HepG2 (cell line): Measurements from ENCODE around the gene ZNF341. TPM values are rescaled to one million over a fixed set of nuclear protein-coding genes. Genes with fewer than 3 reads are reported as not detected.

ENCODE experiments used
- ATAC-seq: fragments of 200-7000 bp; cut with Tn5 transposase; 3 replicates; pipeline ENCODE4 v1.9.1; 2020; ENCODE audit warnings: mild to moderate bottlenecking, moderate library complexity
- BruUV-seq: library from RNA; stranded (reverse); fragments of 400-500 nt; replicated peaks from 2 replicates; lab custom pipeline; 2021; lab: Mats Ljungman, UMichigan
- CTCF ChIA-PET: fragments of 300-600 bp; formaldehyde crosslinking; extraction: SDS; loops from one replicate; lab custom pipeline; 2021; ENCODE audit warnings: low total read pairs, inconsistent platforms, low intra/inter-chr PET ratio; lab: Yijun Ruan, JAX
- POLR2A ChIA-PET: fragments of 350-600 bp; sonication (Branson Sonifier 250); formaldehyde crosslinking; loops from one replicate; lab custom pipeline; 2020; ENCODE audit warnings: antibody characterized with exemption, inconsistent platforms; lab: Yijun Ruan, JAX
- DNase-seq: peaks from one replicate; pipeline ENCODE4 v3.0.0-alpha.2; 2015; ENCODE audit warnings: low spot score
- FAIRE-seq: peaks from 3 replicates; lab custom pipeline; 2011; peaks lifted over from hg19 to GRCh38; lab: Jason Lieb, UNC
- H2AFZ ChIP-seq: one replicate; pipeline ENCODE4 v1.6.1; 2011; ENCODE audit warnings: low read length, inconsistent platforms
- H3K27ac ChIP-seq: fragments of 300-600 bp; 3 replicates; pipeline ENCODE4 v1.8.0; 2011; ENCODE audit warnings: mixed run types, mild to moderate bottlenecking, mixed read lengths, low read length, inconsistent platforms; ENCODE audit not compliant: insufficient read depth; ENCODE audit errors: extremely low read length
- H3K27me3 ChIP-seq, 2 experiments: fragments of 200-600 bp in 1 of 2; 2 replicates in 1 of 2; 3 replicates in 1 of 2; pipeline versions ENCODE4 v1.6.0 to v1.8.0; 2011; ENCODE audit warnings: low read length in 2 of 2, mild to moderate bottlenecking in 2 of 2, moderate library complexity in 2 of 2, inconsistent platforms in 1 of 2; ENCODE audit not compliant: insufficient read depth in 2 of 2, control insufficient read depth in 1 of 2
- H3K36me3 ChIP-seq, 2 experiments: fragments of 200-600 bp in 1 of 2; replicated peaks in 1 of 2; 2 replicates in 1 of 2; 3 replicates in 1 of 2; pipeline versions ENCODE4 v1.5.1 to v1.8.0; 2011; ENCODE audit warnings: low read length in 2 of 2, inconsistent platforms in 1 of 2; ENCODE audit not compliant: insufficient read depth in 2 of 2, control insufficient read depth in 1 of 2
- H3K4me1 ChIP-seq: 2 replicates; pipeline ENCODE4 v1.5.1; 2012; ENCODE audit warnings: low read length, inconsistent platforms; ENCODE audit not compliant: insufficient read depth
- H3K4me2 ChIP-seq: 2 replicates; pipeline ENCODE4 v1.6.0; 2011; ENCODE audit warnings: low read depth, low read length, inconsistent platforms
- H3K4me3 ChIP-seq, 3 experiments: fragments of 200-600 bp in 1 of 3; sonication (generic), shearing (Covaris generic) in 1 of 3; replicated peaks in 1 of 3; 2 replicates each; pipeline ENCODE4 v1.5.1; 2011 to 2016; ENCODE audit warnings: low read length in 3 of 3, inconsistent platforms in 2 of 3, low read depth in 2 of 3, mild to moderate bottlenecking in 2 of 3, control low read depth in 1 of 3, mixed read lengths in 1 of 3; ENCODE audit not compliant: insufficient read depth in 1 of 3
- H3K79me2 ChIP-seq: one replicate; pipeline ENCODE4 v1.6.1; 2011; ENCODE audit warnings: low read length, inconsistent platforms; ENCODE audit not compliant: insufficient read depth
- H3K9ac ChIP-seq: 2 replicates; pipeline ENCODE4 v1.6.0; 2011; ENCODE audit warnings: mild to moderate bottlenecking, low read depth, low read length, inconsistent platforms; ENCODE audit not compliant: insufficient read depth
- H3K9me3 ChIP-seq: 2 replicates; pipeline ENCODE4 v1.5.1; 2012; ENCODE audit warnings: mild to moderate bottlenecking, low read length
- H4K20me1 ChIP-seq: 2 replicates; pipeline ENCODE4 v1.6.0; 2011; ENCODE audit warnings: inconsistent platforms, mild to moderate bottlenecking, low read length, moderate library complexity; ENCODE audit not compliant: insufficient read depth
- BORCS8-MEF2B ChIP-seq: sonication (generic); formaldehyde crosslinking; IDR thresholded peaks from 2 replicates; pipeline ENCODE4 v1.8.0; 2022; ENCODE audit warnings: mild to moderate bottlenecking, missing genetic modification reagents
- ELF4 ChIP-seq: sonication (generic); formaldehyde crosslinking; IDR thresholded peaks from 2 replicates; pipeline ENCODE4 v1.5.0; 2020; ENCODE audit warnings: missing genetic modification reagents, mild to moderate bottlenecking, moderate library complexity, borderline replicate concordance
- GABPB1 ChIP-seq: IDR thresholded peaks from 2 replicates; pipeline ENCODE4 v1.6.1; 2016; ENCODE audit warnings: mild to moderate bottlenecking, missing genetic modification reagents, moderate library complexity, missing compliant biosample characterization
- GPN1 ChIP-seq: sonication (generic); formaldehyde crosslinking; IDR thresholded peaks from 2 replicates; pipeline ENCODE4 v1.5.1; 2020; ENCODE audit warnings: missing genetic modification reagents, borderline replicate concordance
- NFKB2 ChIP-seq: sonication (generic); formaldehyde crosslinking; IDR thresholded peaks from 2 replicates; pipeline ENCODE4 v1.4.0; 2020; ENCODE audit warnings: missing genetic modification reagents, borderline replicate concordance
- PRDM15 ChIP-seq: sonication (generic); formaldehyde crosslinking; IDR thresholded peaks from 2 replicates; pipeline ENCODE4 v1.4.0; 2020; ENCODE audit warnings: missing genetic modification reagents
- SKI ChIP-seq: fragments of 450-650 bp; IDR thresholded peaks from one replicate; pipeline ENCODE4 v1.6.1; 2018; ENCODE audit warnings: mild to moderate bottlenecking; ENCODE audit not compliant: partially characterized antibody
- SOX6 ChIP-seq, 2 experiments: fragments of 450-650 bp in 1 of 2; sonication (generic) in 1 of 2; formaldehyde crosslinking in 1 of 2; IDR thresholded peaks; 2 replicates each; pipeline versions ENCODE4 v1.4.0 to v1.6.1; 2017 to 2020; ENCODE audit warnings: antibody characterized with exemption in 1 of 2, mild to moderate bottlenecking in 1 of 2, missing genetic modification reagents in 1 of 2
- TBX2 ChIP-seq: sonication (generic); formaldehyde crosslinking; IDR thresholded peaks from 2 replicates; pipeline ENCODE4 v1.5.0; 2020; ENCODE audit warnings: missing genetic modification reagents, mild to moderate bottlenecking, borderline replicate concordance
- ZNF276 ChIP-seq: sonication (generic); formaldehyde crosslinking; IDR thresholded peaks from 2 replicates; pipeline ENCODE4 v1.4.0; 2020; ENCODE audit warnings: mild to moderate bottlenecking, low read depth, missing genetic modification reagents
- ZNF382 ChIP-seq: sonication (generic); formaldehyde crosslinking; IDR thresholded peaks from 2 replicates; pipeline ENCODE4 v1.5.0; 2020; ENCODE audit warnings: missing genetic modification reagents, mild to moderate bottlenecking, borderline replicate concordance
- WGBS: methylation state at CpG from one replicate; pipeline ENCODE4 v1.1.6; 2017; ENCODE audit warnings: low lambda C conversion rate; 5-methylcytosine and 5-hydroxymethylcytosine counted together
- in situ Hi-C: cut with HindIII; loops from 2 replicates; pipeline ENCODE4 v1.10.0; 2017; ENCODE audit warnings: low pct_unique_long_range_greater_than_20kb; ENCODE audit not compliant: extremely low pct_ligation_motif_present
- intact Hi-C: fragments of 100-400 bp; cut with micrococcal nuclease; formaldehyde crosslinking; loops from one replicate; pipeline ENCODE4 v1.10.0; 2022; ENCODE audit not compliant: unreplicated experiment
- polyA plus RNA-seq, 8 experiments: library from polyadenylated mRNA; depleted of rRNA in 3 of 8; stranded (reverse) in 7 of 8; unstranded in 1 of 8; fragments of >200 nt; fragmentation: Illumina TruSeq in 4 of 8; extraction: Trizol in 4 of 8; gene quantifications; 2 replicates each; pipeline versions ENCODE4 v1.2.1 to v1.2.3, GENCODE V29; 2011 to 2016; ENCODE audit warnings: low read depth in 4 of 8, missing spikeins in 1 of 8, mixed read lengths in 1 of 8; ENCODE audit not compliant: insufficient read depth in 1 of 8
- total RNA-seq, 5 experiments: library from RNA; depleted of rRNA; stranded (reverse); fragments of >200 nt; fragmentation: Illumina TruSeq; extraction: Trizol; gene quantifications; 2 replicates each; pipeline ENCODE4 v1.2.3, GENCODE V29; 2016; ENCODE audit warnings: low read depth in 1 of 5
- TF ChIP-seq, protein P1 (sequence below): sonication (generic); formaldehyde crosslinking; IDR thresholded peaks from 2 replicates; pipeline ENCODE4 v1.8.1; 2023; ENCODE audit warnings: mild to moderate bottlenecking, moderate library complexity, missing genetic modification reagents
- TF ChIP-seq, protein P2 (sequence below): fragments of 450-650 bp; IDR thresholded peaks from 2 replicates; pipeline ENCODE4 v1.6.1; 2017; ENCODE audit warnings: mild to moderate bottlenecking

ZNF341 gene
- total and polyA plus RNA-seq, 2 of the 13 experiments (the other 11 are each of a cell fraction or from before 2014, with no cell fraction given): 1.1 to 2.2 TPM

DNA sequence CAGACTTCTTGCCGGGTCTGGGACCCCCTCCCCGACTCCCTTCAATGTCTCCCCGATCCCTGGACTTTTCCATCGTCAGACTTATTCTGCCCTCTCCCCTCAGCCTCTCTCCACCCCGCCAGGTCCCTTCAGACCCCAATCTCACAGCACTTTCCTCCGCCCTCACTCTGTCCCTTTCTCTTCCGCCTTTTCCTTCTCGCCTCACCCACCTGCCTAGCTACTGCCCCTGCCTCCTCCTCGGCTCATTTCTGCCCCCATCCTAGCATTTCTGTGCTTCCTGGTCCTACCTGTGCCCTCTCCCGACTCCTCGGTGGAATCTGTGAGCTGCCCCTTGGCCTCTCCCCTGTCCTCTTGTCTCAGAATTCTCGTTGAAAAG, 80.0 kb downstream of the ZNF341 start:
- peak overlapping the region; percentile 94 for H3K9ac ChIP-seq
- H3K79me2 ChIP-seq: peaks cover 53% of the 10 kb centered on the region
- peaks cover 23% of the 10 kb centered on the region for H4K20me1 ChIP-seq
- H3K9me3 ChIP-seq: no peaks in the 10 kb centered on the region
- H3K4me3 ChIP-seq: peak overlapping the region; percentile 83 to 96 (median 87)
- in situ Hi-C loops (no loop called here), intact Hi-C loops (loop anchor here (1.0 to 5.0 kb wide), 5 partner anchors 14 to 301 kb away; partner anchors contain the start of genes E2F1 and EIF2S2)
- H3K36me3 ChIP-seq: peaks cover 4 to 13% of the 10 kb centered on the region in 2 experiments; a peak in 3 of 5 replicates
- POLR2A ChIA-PET: interaction anchor here (1.0 to 6.6 kb wide), 11 partner anchors 12 to 1930 kb away, joined by 3 to 140 read pairs (median 4); partner anchors contain the start of genes CDK5RAP1, EIF2S2, RALY and RBM39
- peak overlapping the region; percentile 10 for H2AFZ ChIP-seq
- CTCF ChIA-PET: no interaction called here
- WGBS: 2% methylated on average over 12 of the region's 12 CpGs
- DNase-seq (no peak), ATAC-seq (peak; percentile 7), FAIRE-seq (no peak)
- H3K27ac ChIP-seq: peak overlapping the region; percentile 72
- H3K4me2 ChIP-seq: peak overlapping the region; percentile 91
- TSS peak; percentile 76 for BruUV-seq
- no peaks in the 10 kb centered on the region; a peak in 1 of 5 replicates for H3K27me3 ChIP-seq
- H3K4me1 ChIP-seq: peaks cover 56% of the 10 kb centered on the region
- TF ChIP-seq, protein P1, sequence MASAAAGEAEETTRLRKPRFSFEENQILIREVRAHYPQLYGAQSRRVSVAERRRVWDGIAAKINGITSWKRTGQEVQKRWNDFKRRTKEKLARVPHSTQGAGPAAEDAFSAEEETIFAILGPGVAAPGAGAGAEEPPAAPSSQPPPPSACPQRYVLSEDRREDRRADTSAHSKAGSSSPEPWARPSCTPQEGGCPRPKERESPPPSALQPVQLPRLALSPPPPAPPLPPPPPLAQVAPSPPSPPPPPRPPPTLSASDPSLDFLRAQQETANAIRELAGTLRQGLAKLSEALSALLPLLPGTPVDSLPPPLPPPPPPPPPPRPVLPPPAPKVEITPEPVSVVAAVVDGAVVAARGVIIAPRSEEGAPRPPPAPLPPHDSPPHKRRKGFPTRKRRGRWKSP (CRISPR knock-in tag): peak; percentile 29; the same call in 1 of the 2 replicates
- TF ChIP-seq GPN1 (no peak), SKI (no peak), ZNF276 (CRISPR knock-in tag) (0 out of 2 replicates have a peak, but pooled peaks have one; percentile 15), PRDM15 (CRISPR knock-in tag) (peak; percentile 7; the same call in 1 of the 2 replicates), BORCS8-MEF2B (CRISPR knock-in tag) (peak; percentile 33; the same call in 1 of the 2 replicates), ZNF382 (CRISPR knock-in tag) (no peak), NFKB2 (CRISPR knock-in tag) (0 out of 2 replicates have a peak, but pooled peaks have one; percentile 27), GABPB1 (CRISPR knock-in tag) (no peak), TBX2 (peak; percentile 51), SOX6 (IDR thresholded peaks at IDR 0.05) (no peak), SOX6 (CRISPR knock-in tag; IDR thresholded peaks at IDR 0.05) (peak; percentile 12; the same call in 1 of the 2 replicates), ELF4 (CRISPR knock-in tag) (peak; percentile 10; the same call in 1 of the 2 replicates)
- TF ChIP-seq, protein P2, sequence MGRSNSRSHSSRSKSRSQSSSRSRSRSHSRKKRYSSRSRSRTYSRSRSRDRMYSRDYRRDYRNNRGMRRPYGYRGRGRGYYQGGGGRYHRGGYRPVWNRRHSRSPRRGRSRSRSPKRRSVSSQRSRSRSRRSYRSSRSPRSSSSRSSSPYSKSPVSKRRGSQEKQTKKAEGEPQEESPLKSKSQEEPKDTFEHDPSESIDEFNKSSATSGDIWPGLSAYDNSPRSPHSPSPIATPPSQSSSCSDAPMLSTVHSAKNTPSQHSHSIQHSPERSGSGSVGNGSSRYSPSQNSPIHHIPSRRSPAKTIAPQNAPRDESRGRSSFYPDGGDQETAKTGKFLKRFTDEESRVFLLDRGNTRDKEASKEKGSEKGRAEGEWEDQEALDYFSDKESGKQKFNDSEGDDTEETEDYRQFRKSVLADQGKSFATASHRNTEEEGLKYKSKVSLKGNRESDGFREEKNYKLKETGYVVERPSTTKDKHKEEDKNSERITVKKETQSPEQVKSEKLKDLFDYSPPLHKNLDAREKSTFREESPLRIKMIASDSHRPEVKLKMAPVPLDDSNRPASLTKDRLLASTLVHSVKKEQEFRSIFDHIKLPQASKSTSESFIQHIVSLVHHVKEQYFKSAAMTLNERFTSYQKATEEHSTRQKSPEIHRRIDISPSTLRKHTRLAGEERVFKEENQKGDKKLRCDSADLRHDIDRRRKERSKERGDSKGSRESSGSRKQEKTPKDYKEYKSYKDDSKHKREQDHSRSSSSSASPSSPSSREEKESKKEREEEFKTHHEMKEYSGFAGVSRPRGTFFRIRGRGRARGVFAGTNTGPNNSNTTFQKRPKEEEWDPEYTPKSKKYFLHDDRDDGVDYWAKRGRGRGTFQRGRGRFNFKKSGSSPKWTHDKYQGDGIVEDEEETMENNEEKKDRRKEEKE: no peak
